22Rv1 (cell line): ENCODE measurements around the gene HUWE1.

Experiments
- H3K27ac ChIP-seq: fragments of 450-650 bp; 2 replicates; pipeline ENCODE4 v1.5.1; 2017
- CTCF ChIP-seq: fragments of 450-650 bp; IDR thresholded peaks from 2 replicates; pipeline ENCODE4 v1.5.1; 2017; ENCODE audit warnings: mild to moderate bottlenecking
- ZFX ChIP-seq: fragments of 450-650 bp; IDR thresholded peaks from 2 replicates; pipeline ENCODE4 v1.6.1; 2017; ENCODE audit warnings: antibody characterized with exemption, borderline replicate concordance

Gene HUWE1

GRCh38 chrX:53621418-53621986 lies 65.0 kb downstream of the HUWE1 start:
- no peak for TF ChIP-seq CTCF
- TF ChIP-seq ZFX = no peak
- H3K27ac ChIP-seq = no peak overlapping the region

- no peak for TF ChIP-seq ZFX
- no peak for TF ChIP-seq CTCF
- H3K27ac ChIP-seq = no peak overlapping the region
Measured at GRCh38 chrX:53616946-53617345, 69.6 kb downstream of the HUWE1 start.

GRCh38 chrX:53606456-53606855 lies 80.1 kb downstream of the HUWE1 start:
- H3K27ac ChIP-seq = no peak overlapping the region
- no peak for TF ChIP-seq ZFX

GRCh38 chrX:53605004-53605403 lies 81.5 kb downstream of the HUWE1 start:
- H3K27ac ChIP-seq = no peak overlapping the region
- TF ChIP-seq CTCF = no peak
- no peak for TF ChIP-seq ZFX

- TF ChIP-seq ZFX = no peak
- TF ChIP-seq CTCF = no peak
- H3K27ac ChIP-seq = no peak overlapping the region
Measured at GRCh38 chrX:53599781-53600396, 86.6 kb downstream of the HUWE1 start.

GRCh38 chrX:53598169-53598568 lies 88.3 kb downstream of the HUWE1 start:
- no peak overlapping the region for H3K27ac ChIP-seq
- TF ChIP-seq CTCF = no peak
- no peak for TF ChIP-seq ZFX

GRCh38 chrX:53595266-53595810 lies 91.2 kb downstream of the HUWE1 start:
- TF ChIP-seq CTCF (no peak), ZFX (no peak)
- no peak overlapping the region for H3K27ac ChIP-seq
